Activated naive CD8-positive, alpha-beta T cell (primary cell): ENCODE measurements around the gene GLI3.

Experiments
- H3K27ac Mint-ChIP-seq: one replicate; pipeline ENCODE4 v1.8.0; 2021; ENCODE audit warnings: mixed read lengths
- H3K27me3 Mint-ChIP-seq: one replicate; pipeline ENCODE4 v1.8.0; 2021; ENCODE audit warnings: mixed read lengths
- H3K36me3 Mint-ChIP-seq: one replicate; pipeline ENCODE4 v1.8.0; 2021; ENCODE audit warnings: mixed read lengths
- H3K4me1 Mint-ChIP-seq: one replicate; pipeline ENCODE4 v1.8.0; 2021; ENCODE audit warnings: low read depth, mixed read lengths
- H3K4me3 Mint-ChIP-seq: one replicate; pipeline ENCODE4 v1.8.0; 2021; ENCODE audit warnings: mild to moderate bottlenecking, mixed read lengths
- H3K9me3 Mint-ChIP-seq: one replicate; pipeline ENCODE4 v1.8.0; 2021; ENCODE audit warnings: low read depth, mixed read lengths

GLI3 gene

DNA sequence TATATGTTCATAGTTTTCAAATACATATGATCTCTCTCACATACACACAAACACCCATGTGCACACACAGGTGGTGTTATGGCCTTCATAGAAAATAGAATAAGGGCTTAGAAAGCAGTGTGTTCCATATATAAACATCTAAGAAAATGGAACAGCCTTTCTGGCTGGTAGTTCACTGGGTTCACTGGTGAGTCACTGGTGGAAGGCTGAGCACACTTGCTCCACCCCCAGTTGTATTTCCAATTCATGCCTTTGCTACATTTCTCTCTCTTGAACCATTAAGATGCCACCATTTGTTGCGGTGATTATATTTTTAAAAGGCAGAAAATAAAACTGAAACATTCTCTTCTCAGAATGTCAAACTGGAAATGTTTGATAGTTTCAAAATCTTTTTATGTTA is 252.1 kb downstream of the GLI3 start:
- no peak overlapping the region for H3K4me3 Mint-ChIP-seq
- peaks cover 5% of the 10 kb centered on the region for H3K27me3 Mint-ChIP-seq
- H3K27ac Mint-ChIP-seq, result no peak overlapping the region
- H3K36me3 Mint-ChIP-seq, result no peaks in the 10 kb centered on the region
- no peaks in the 10 kb centered on the region for H3K9me3 Mint-ChIP-seq
- H3K4me1 Mint-ChIP-seq, result no peaks in the 10 kb centered on the region

DNA sequence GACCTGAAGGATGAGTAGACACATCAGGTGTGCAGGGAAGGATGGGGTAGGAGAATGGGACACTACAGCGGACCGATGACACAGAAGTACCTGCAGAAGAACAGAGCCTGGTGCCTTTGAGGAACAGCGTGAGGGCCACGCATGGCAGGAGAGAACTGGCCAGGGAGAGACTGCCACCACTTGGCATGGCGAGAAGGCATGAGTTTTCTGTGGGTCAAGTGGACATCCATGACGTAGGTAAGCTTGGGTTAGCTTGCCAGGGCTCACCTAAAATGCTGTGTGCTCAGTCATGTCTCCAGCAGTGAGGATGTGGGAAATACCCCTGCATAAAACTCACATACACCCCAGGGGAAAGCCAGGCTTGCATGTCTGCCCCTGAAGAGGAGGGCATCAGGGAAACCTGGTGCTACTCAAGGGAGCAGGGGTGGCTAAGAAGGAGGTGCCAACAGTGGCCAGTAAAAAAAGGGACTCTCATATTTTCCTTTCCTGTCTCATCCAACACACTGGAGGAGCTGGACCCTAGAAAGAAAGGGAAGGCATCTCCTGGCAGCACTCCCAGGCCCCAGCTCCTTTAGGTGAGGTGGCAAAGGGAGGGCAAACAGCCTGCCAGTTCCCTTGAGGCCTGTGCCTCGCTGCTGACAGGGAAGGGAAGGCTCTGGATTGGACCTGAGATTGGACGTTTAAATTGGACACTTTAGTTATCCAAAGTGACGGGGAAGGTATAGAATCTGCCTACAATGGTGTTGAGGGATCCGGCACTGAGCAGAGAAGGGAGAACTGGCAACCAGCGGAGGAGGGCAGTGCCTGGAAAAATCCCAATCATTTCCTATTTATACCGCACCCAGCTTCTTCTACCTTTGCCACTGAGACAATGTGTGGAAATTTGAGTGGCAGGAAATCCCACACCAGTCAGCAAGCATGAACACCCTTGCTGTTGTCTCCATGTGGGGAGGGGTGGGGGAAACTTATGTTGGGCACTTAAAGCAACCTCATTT is 255.7 kb downstream of the GLI3 start:
- no peaks in the 10 kb centered on the region for H3K36me3 Mint-ChIP-seq
- peaks cover 4% of the 10 kb centered on the region for H3K27me3 Mint-ChIP-seq
- no peaks in the 10 kb centered on the region for H3K9me3 Mint-ChIP-seq
- no peak overlapping the region for H3K4me3 Mint-ChIP-seq
- no peak overlapping the region for H3K27ac Mint-ChIP-seq
- no peaks in the 10 kb centered on the region for H3K4me1 Mint-ChIP-seq

DNA sequence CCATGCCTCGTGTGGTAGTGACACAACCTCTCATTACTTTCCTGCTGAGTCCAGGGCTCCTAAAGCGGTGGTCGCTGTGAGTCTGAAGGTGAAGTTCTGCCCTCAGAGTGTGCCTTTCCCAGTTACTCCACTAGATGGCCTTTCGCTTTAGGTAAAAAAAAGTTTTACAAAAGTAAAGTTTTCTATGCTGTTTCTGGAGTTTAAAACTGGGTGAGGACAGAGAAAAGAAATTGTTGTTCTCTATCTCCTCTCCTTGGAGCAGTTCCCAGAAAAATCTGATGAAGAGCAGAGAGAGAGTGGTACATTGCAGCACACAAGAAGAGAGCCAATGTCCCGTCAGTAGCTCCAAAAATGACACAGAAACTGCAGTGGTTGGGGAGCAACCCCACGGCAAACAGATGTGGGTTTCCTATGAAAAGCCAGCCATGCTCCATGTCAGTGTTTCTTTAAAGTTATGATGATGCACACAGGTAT is 257.1 kb downstream of the GLI3 start:
- Mint-ChIP-seq H3K36me3 (no peaks in the 10 kb centered on the region), H3K4me1 (no peaks in the 10 kb centered on the region), H3K9me3 (no peaks in the 10 kb centered on the region), H3K27me3 (peaks cover 4% of the 10 kb centered on the region), H3K4me3 (no peak overlapping the region), H3K27ac (no peak overlapping the region)

DNA sequence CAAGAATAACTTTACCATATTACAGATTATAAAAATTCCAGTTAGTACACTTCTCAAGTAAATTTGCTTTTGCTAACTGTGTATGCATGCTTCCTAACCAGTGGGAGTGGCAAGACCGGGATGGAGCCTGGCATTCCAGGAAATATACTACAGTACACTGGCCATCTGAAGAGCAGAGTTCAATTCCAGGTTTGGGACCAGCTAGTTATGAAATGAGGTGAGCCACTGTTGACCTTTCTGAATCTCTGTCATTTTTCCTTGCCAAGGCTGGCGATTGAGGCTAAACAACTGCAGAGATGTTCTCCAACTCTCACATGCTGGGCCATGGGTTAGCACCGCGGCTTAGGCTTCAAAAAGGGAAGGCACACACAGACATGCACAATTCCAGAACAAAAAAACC is 258.2 kb downstream of the GLI3 start:
- H3K27me3 Mint-ChIP-seq, result peaks cover 4% of the 10 kb centered on the region

DNA sequence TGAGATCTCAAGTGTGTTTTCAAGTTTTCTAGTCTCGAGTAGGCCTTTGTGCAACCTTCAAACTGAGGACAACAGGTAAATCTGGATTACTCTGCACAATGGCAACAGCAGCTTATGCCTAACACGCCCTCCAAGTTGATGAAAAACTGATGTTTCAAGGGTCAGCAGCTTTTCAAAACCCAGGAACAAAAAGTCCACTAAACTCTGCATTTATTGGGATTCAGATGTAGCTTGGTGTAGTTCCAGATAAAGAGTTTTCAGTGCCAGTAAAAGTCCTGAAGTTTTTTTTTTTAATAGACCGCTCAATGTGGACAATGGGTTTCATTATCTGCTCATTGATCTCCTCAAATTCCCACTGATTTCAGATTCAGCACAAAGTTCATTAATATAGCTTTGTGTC is 259.3 kb downstream of the GLI3 start:
- Mint-ChIP-seq H3K9me3 (no peaks in the 10 kb centered on the region), H3K36me3 (no peaks in the 10 kb centered on the region), H3K4me1 (no peaks in the 10 kb centered on the region), H3K4me3 (no peak overlapping the region), H3K27me3 (peaks cover 4% of the 10 kb centered on the region), H3K27ac (no peak overlapping the region)

More for the DNA sequence above, 258.2 kb downstream of the GLI3 start:
- no peak overlapping the region for H3K4me3 Mint-ChIP-seq
- no peaks in the 10 kb centered on the region for H3K4me1 Mint-ChIP-seq
- H3K9me3 Mint-ChIP-seq, result no peaks in the 10 kb centered on the region
- no peaks in the 10 kb centered on the region for H3K36me3 Mint-ChIP-seq
- no peak overlapping the region for H3K27ac Mint-ChIP-seq

DNA sequence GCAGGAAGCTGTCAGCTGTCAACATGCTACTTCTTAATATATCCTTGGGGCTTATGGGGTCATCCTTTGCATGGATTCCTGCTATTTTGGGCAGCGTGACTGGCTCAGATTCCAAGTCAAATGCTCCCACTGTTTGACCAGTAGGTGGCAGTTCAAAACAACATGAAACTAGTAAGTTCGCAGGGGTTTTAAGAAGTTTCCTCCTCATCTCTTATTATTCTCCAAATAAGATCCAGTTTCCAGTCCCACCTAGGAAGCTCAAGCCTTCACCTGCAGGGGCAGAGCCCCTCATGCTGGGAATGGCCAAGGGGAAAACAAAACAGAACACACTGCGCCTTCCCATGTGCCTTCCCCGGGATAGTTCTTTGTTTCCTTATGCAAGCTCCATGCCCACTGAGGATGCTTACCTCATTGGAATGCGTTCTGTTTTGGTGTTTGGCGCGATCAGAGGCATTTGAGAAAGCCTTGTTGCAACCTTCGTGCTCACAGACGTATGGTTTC is 259.8 kb downstream of the GLI3 start:
- peaks cover 4% of the 10 kb centered on the region for H3K27me3 Mint-ChIP-seq

DNA sequence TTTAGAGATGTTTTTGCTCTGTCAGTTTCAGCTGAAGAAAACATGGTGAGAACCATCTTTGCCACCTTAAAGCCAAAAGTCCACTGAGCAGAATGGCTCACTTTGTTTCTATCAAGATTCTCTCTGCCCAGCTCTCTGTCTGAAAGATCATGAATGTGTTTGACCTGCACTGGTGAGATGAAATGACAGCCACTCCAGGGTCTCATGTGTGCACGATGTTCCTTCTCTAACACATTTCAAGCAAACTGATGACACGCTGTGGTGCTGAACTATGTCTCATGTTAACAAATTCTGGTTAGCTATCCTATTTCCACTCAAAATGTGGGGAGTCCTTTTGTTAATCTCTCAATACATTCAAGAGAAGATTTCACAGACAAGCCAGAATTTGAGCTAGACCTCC is 260.6 kb downstream of the GLI3 start:
- Mint-ChIP-seq H3K27me3 (peaks cover 4% of the 10 kb centered on the region), H3K27ac (no peak overlapping the region), H3K4me1 (no peaks in the 10 kb centered on the region), H3K9me3 (no peaks in the 10 kb centered on the region), H3K4me3 (no peak overlapping the region), H3K36me3 (no peaks in the 10 kb centered on the region)

More for the DNA sequence above, 259.8 kb downstream of the GLI3 start:
- Mint-ChIP-seq H3K4me3 (no peak overlapping the region), H3K4me1 (no peaks in the 10 kb centered on the region), H3K36me3 (no peaks in the 10 kb centered on the region), H3K9me3 (no peaks in the 10 kb centered on the region), H3K27ac (no peak overlapping the region)

DNA sequence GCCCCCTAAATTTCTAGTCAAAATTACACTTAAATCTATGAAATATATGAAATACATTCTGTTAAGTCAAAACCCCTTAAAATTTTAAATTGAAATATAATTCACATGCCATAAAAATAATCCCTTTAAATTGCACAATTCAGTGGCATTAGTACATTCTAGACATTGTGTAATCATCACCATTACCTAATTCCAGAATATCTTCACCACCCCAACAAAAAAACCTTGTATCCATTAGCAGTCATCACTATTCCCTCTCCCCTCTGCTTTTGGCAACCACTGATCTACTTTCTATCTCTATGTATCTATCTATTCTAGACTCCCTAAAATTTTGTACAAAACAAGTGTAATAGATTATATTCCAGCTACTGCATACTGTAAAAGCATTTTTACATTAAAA is 261.2 kb downstream of the GLI3 start:
- Mint-ChIP-seq H3K36me3 (no peaks in the 10 kb centered on the region), H3K27ac (no peak overlapping the region), H3K4me3 (no peak overlapping the region), H3K9me3 (no peaks in the 10 kb centered on the region), H3K4me1 (no peaks in the 10 kb centered on the region), H3K27me3 (peaks cover 2% of the 10 kb centered on the region)

DNA sequence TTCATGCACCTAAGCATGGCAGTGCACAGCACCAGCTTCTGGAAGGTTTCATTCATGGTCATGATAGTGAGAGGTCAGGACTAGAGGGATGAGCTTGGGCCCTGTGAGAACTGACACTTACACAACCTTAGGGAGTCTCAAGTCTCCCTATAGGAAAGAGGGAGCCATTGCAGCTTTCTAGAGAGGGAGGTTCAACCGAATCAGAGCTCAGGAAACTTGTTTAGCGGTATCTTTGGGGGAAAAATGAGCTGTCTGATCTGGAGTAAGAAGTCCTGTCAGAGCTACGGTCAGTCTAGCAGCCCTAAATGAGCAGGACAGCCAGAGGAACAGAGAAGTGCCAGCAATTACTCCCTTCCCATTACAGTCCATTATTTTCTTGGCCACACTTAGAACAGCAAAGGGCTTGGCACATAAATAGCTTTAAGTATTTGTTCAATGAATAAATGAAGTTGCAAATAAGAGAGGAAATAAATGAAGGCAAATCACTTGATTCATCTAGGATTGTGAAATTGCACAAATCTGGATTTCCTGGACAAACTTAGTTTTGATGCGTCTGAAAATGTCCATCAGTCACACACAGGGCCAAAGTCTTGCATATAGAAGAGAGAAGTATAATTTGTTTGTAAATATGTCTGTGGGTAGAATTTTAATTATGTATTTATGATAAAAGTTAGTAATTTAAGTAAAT is 262.0 kb downstream of the GLI3 start:
- no peaks in the 10 kb centered on the region for H3K36me3 Mint-ChIP-seq
- no peaks in the 10 kb centered on the region for H3K27me3 Mint-ChIP-seq
- H3K4me3 Mint-ChIP-seq, result no peak overlapping the region
- no peak overlapping the region for H3K27ac Mint-ChIP-seq
- H3K9me3 Mint-ChIP-seq, result no peaks in the 10 kb centered on the region
- no peaks in the 10 kb centered on the region for H3K4me1 Mint-ChIP-seq

DNA sequence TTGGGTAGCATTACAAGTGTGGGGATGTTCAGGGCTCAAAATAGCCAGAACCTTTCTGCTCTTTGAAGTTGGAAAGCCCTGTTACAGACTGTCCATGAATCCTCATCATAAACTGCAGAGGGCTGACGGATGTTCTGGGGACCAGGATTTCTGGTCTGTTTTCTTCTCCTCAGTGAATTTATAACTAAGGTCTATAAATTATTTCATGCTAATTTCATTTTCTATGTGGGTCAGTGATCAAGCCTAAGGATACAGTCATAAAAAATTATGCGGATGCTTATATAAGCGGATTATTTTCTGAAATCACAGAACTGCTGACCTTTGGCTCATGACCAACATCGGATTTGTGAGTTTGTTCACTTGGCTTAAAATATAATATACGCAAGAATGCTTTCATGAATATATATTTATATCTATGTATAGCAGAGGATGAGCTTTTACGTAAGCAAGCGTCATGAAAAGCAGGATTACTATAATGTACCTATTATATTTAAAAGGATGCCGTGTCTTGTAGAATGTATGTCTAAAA is 263.7 kb downstream of the GLI3 start:
- H3K9me3 Mint-ChIP-seq, result no peaks in the 10 kb centered on the region
- H3K4me1 Mint-ChIP-seq, result no peaks in the 10 kb centered on the region
- H3K27ac Mint-ChIP-seq, result no peak overlapping the region
- no peak overlapping the region for H3K4me3 Mint-ChIP-seq
- H3K27me3 Mint-ChIP-seq, result no peaks in the 10 kb centered on the region
- H3K36me3 Mint-ChIP-seq, result no peaks in the 10 kb centered on the region

DNA sequence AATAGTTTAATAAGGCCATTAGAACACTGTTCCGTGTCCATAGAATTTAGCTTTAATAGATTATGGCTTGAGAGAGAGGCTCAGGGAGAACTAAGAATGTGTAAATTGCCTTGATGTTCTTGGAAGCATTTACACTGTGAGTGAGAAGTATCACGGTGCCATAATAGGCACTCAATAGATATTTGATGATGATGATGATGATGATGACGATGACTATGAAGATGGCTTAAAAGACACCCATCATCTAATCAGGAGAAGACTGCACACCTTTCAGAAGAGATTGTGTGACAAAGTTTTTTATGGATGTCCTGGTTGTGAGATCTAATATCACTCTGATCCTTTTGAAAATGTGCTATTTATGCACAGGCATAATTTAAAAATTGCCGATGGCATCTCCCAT is 264.2 kb downstream of the GLI3 start:
- Mint-ChIP-seq H3K9me3 (no peaks in the 10 kb centered on the region), H3K27ac (no peak overlapping the region), H3K4me3 (no peak overlapping the region), H3K4me1 (no peaks in the 10 kb centered on the region), H3K36me3 (no peaks in the 10 kb centered on the region), H3K27me3 (no peaks in the 10 kb centered on the region)

DNA sequence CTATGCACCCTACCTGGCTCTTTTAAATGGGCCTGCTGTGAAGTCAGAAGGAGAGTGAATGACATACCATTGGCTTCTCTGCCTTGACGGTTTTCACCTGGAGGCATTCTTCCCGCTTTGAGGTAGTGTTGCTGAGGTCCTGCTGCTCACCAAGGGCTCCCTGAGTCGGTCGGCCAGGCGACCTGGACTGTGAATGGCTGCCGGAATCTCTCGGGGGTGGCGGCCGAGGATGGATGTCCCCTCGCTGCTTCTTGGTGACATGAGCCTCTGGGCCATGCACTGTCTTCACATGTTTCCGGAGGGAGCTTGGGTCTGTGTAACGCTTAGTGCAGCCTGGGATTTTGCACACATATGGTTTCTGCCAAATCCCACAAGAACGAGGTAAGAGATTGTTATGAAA is 264.7 kb downstream of the GLI3 start:
- Mint-ChIP-seq H3K27me3 (no peaks in the 10 kb centered on the region), H3K4me1 (no peaks in the 10 kb centered on the region), H3K36me3 (no peaks in the 10 kb centered on the region), H3K4me3 (no peak overlapping the region), H3K9me3 (no peaks in the 10 kb centered on the region), H3K27ac (no peak overlapping the region)

DNA sequence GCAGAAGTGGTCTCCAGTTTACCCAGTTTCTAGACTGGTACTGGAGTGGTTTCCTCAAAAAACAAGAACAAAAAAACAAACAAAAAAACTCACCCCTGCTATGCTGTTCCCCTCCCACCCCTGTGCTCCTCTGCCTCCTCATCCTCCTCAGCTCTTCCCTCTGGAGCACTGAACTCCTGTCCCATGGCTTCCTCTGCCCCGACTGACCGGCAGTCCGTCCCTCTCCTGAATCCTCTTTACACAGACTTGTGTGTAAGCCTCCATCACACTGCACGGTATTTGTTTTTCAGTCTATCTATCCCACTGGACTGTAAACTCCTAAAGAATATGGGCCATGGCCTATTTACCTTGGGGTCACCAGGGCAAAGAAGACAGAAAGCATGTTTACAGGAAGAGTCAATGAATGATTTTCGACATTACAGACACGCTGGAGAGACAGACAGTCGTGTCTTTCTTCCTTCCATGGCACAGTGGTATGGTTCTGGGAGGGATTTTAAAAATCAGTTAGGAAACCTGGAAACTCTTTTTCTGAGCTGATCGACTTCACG is 265.3 kb downstream of the GLI3 start:
- Mint-ChIP-seq H3K36me3 (no peaks in the 10 kb centered on the region), H3K27me3 (peaks cover 1% of the 10 kb centered on the region), H3K9me3 (no peaks in the 10 kb centered on the region), H3K4me3 (no peak overlapping the region), H3K4me1 (no peaks in the 10 kb centered on the region), H3K27ac (no peak overlapping the region)

DNA sequence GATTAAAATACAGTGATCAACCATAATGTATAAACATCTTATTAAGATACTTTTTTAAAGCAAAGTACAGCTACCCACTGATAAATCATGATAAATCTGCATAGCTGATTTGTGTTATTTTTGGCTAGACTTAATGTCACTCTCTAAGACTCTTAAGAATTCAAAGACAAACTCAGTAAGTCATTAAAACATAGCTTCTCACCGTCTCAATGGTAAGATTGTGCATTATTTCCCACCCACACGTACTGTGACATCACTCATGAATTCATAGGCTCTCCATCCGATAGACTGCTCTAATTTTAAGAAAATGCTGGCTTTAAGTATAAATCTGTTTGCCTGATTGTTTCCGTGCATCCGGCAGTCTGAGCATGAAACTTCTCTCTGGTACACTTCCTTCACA is 266.1 kb downstream of the GLI3 start:
- no peak overlapping the region for H3K4me3 Mint-ChIP-seq
- H3K27me3 Mint-ChIP-seq, result peaks cover 1% of the 10 kb centered on the region
- H3K9me3 Mint-ChIP-seq, result no peaks in the 10 kb centered on the region
- H3K4me1 Mint-ChIP-seq, result no peaks in the 10 kb centered on the region
- no peak overlapping the region for H3K27ac Mint-ChIP-seq
- no peaks in the 10 kb centered on the region for H3K36me3 Mint-ChIP-seq
